ENCODE data around the gene RNF223.

Gene RNF223

GRCh38 chr1:1053682-1054081 lies 20.4 kb downstream of the RNF223 start:
- no peak overlapping the region for H3K27ac ChIP-seq (replicated peaks; ENCODE audit: low read length)
- H3K4me1 ChIP-seq (ENCODE audit: control insufficient read depth in 2 of 2, insufficient read depth in 1 of 2, low read depth in 1 of 2, low read length in 2 of 2) = peaks cover 8 to 10% of the 10 kb centered on the region in 2 donors
- peak overlapping the region; percentile 71 for H3K14ac ChIP-seq (ENCODE audit: low read length)
- H3K79me1 ChIP-seq (ENCODE audit: low read depth, low read length) = peaks cover 9% of the 10 kb centered on the region
- no peak overlapping the region for H2AFZ ChIP-seq (ENCODE audit: low read length)
- no peak overlapping the region for H3K4me3 ChIP-seq (ENCODE audit: low read length in 2 of 2)
- H4K8ac ChIP-seq (ENCODE audit: low read depth, low read length) = no peak overlapping the region
- no peak overlapping the region for H3K4ac ChIP-seq (ENCODE audit: low read length)
- H3K36me3 ChIP-seq (replicated peaks in 1 of 2; ENCODE audit: control insufficient read depth in 2 of 2, insufficient read depth in 2 of 2, low read length in 2 of 2) = peaks cover 41 to 61% of the 10 kb centered on the region in 2 donors
- no peak overlapping the region for H2AK5ac ChIP-seq (ENCODE audit: low read depth, low read length)
- H2BK15ac ChIP-seq (ENCODE audit: low read length) = no peak overlapping the region
- no peak overlapping the region for H2BK120ac ChIP-seq (ENCODE audit: low read depth, low read length)
- peaks cover 0 to 6% (median under 1%) of the 10 kb centered on the region in 3 experiments for H3K27me3 ChIP-seq (ENCODE audit: control insufficient read depth in 3 of 3, insufficient read depth in 3 of 3, low read depth in 1 of 3, low read length in 3 of 3)
- no peak for DNase-seq (ENCODE audit: low spot score)
- peaks cover 0 to 3% of the 10 kb centered on the region in 2 donors for H3K9me3 ChIP-seq (replicated peaks in 1 of 2; ENCODE audit: control insufficient read depth in 2 of 2, insufficient read depth in 1 of 2, low read depth in 1 of 2, low read length in 2 of 2)
- peak overlapping the region; percentile 89 for H3K23ac ChIP-seq (ENCODE audit: low read depth, low read length, poor library complexity)
- H3K4me2 ChIP-seq (ENCODE audit: insufficient read depth, low read length, poor library complexity, severe bottlenecking) = no peak overlapping the region
- no peak overlapping the region for H3K18ac ChIP-seq (ENCODE audit: low read length)
- no peak overlapping the region for H3K9ac ChIP-seq (ENCODE audit: low read depth, low read length, poor library complexity)
- H4K91ac ChIP-seq (ENCODE audit: low read depth, low read length, poor library complexity) = no peak overlapping the region
- H2BK5ac ChIP-seq (ENCODE audit: low read length) = peak overlapping the region; percentile 19
- no CpG with 5 or more reads among the region's 18 CpGs for WGBS, 2 donors (ENCODE audit: extremely low coverage in 2 of 2, insufficient read length in 2 of 2, insufficient replicate concordance in 1 of 2)
- no peak overlapping the region for H2BK12ac ChIP-seq (ENCODE audit: low read length)

GRCh38 chr1:1053022-1053421 lies 21.1 kb downstream of the RNF223 start:
- WGBS, 2 donors (ENCODE audit: extremely low coverage in 2 of 2, insufficient read length in 2 of 2, insufficient replicate concordance in 1 of 2) = no CpG with 5 or more reads among the region's 15 CpGs

GRCh38 chr1:1052003-1052840 lies 21.9 kb downstream of the RNF223 start:
- Histone ChIP-seq H3K4me2 (ENCODE audit: insufficient read depth, low read length, poor library complexity, severe bottlenecking) (no peak overlapping the region), H3K23ac (ENCODE audit: low read depth, low read length, poor library complexity) (peak overlapping the region; percentile 67), H3K79me1 (ENCODE audit: low read depth, low read length) (peaks cover 9% of the 10 kb centered on the region), H3K36me3 (replicated peaks in 1 of 2; ENCODE audit: control insufficient read depth in 2 of 2, insufficient read depth in 2 of 2, low read length in 2 of 2) (peaks cover 43 to 71% of the 10 kb centered on the region in 2 donors), H4K8ac (ENCODE audit: low read depth, low read length) (peak overlapping the region; percentile 48), H2BK5ac (ENCODE audit: low read length) (no peak overlapping the region), H3K18ac (ENCODE audit: low read length) (no peak overlapping the region), H2BK12ac (ENCODE audit: low read length) (no peak overlapping the region), H3K27ac (replicated peaks; ENCODE audit: low read length) (no peak overlapping the region), H4K91ac (ENCODE audit: low read depth, low read length, poor library complexity) (no peak overlapping the region), H3K27me3 (ENCODE audit: control insufficient read depth in 3 of 3, insufficient read depth in 3 of 3, low read depth in 1 of 3, low read length in 3 of 3) (no peaks in the 10 kb centered on the region), H2BK15ac (ENCODE audit: low read length) (no peak overlapping the region), H2AK5ac (ENCODE audit: low read depth, low read length) (no peak overlapping the region), H2AFZ (ENCODE audit: low read length) (no peak overlapping the region), H3K14ac (ENCODE audit: low read length) (no peak overlapping the region), H3K4me1 (ENCODE audit: control insufficient read depth in 2 of 2, insufficient read depth in 1 of 2, low read depth in 1 of 2, low read length in 2 of 2) (peaks cover 0 to 2% of the 10 kb centered on the region in 2 donors), H3K4ac (ENCODE audit: low read length) (no peak overlapping the region), H3K9me3 (replicated peaks in 1 of 2; ENCODE audit: control insufficient read depth in 2 of 2, insufficient read depth in 1 of 2, low read depth in 1 of 2, low read length in 2 of 2) (peaks cover 0 to 3% of the 10 kb centered on the region in 2 donors), H3K4me3 (ENCODE audit: low read length in 2 of 2) (peak overlapping the region in 1 of 2 donors; percentile 68), H2BK120ac (ENCODE audit: low read depth, low read length) (peak overlapping the region; percentile 31), H3K9ac (ENCODE audit: low read depth, low read length, poor library complexity) (peak overlapping the region; percentile 44)
- WGBS, 2 donors (ENCODE audit: extremely low coverage in 2 of 2, insufficient read length in 2 of 2, insufficient replicate concordance in 1 of 2) = no CpG with 5 or more reads among the region's 29 CpGs
- DNase-seq (ENCODE audit: low spot score) = no peak

More at GRCh38 chr1:1053022-1053421, 21.1 kb downstream of the RNF223 start:
- H2BK5ac ChIP-seq (ENCODE audit: low read length) = peak overlapping the region; percentile 19
- H3K79me1 ChIP-seq (ENCODE audit: low read depth, low read length) = peaks cover 9% of the 10 kb centered on the region
- H2BK120ac ChIP-seq (ENCODE audit: low read depth, low read length) = no peak overlapping the region
- peak overlapping the region; percentile 72 for H3K9ac ChIP-seq (ENCODE audit: low read depth, low read length, poor library complexity)
- no peak overlapping the region for H2AK5ac ChIP-seq (ENCODE audit: low read depth, low read length)
- no peak overlapping the region for H3K4ac ChIP-seq (ENCODE audit: low read length)
- peaks cover 0 to 3% of the 10 kb centered on the region in 2 donors for H3K9me3 ChIP-seq (replicated peaks in 1 of 2; ENCODE audit: control insufficient read depth in 2 of 2, insufficient read depth in 1 of 2, low read depth in 1 of 2, low read length in 2 of 2)
- peak overlapping the region; percentile 63 for H3K14ac ChIP-seq (ENCODE audit: low read length)
- no peak overlapping the region for H4K8ac ChIP-seq (ENCODE audit: low read depth, low read length)
- no peak for DNase-seq (ENCODE audit: low spot score)
- H3K36me3 ChIP-seq (replicated peaks in 1 of 2; ENCODE audit: control insufficient read depth in 2 of 2, insufficient read depth in 2 of 2, low read length in 2 of 2) = peaks cover 41 to 63% of the 10 kb centered on the region in 2 donors
- H2BK12ac ChIP-seq (ENCODE audit: low read length) = no peak overlapping the region
- no peak overlapping the region for H2BK15ac ChIP-seq (ENCODE audit: low read length)
- no peak overlapping the region for H3K4me2 ChIP-seq (ENCODE audit: insufficient read depth, low read length, poor library complexity, severe bottlenecking)
- no peak overlapping the region for H3K4me3 ChIP-seq (ENCODE audit: low read length in 2 of 2)
- H3K27ac ChIP-seq (replicated peaks; ENCODE audit: low read length) = no peak overlapping the region
- H4K91ac ChIP-seq (ENCODE audit: low read depth, low read length, poor library complexity) = no peak overlapping the region
- H3K27me3 ChIP-seq (ENCODE audit: control insufficient read depth in 3 of 3, insufficient read depth in 3 of 3, low read depth in 1 of 3, low read length in 3 of 3) = no peaks in the 10 kb centered on the region
- peak overlapping the region; percentile 27 for H3K18ac ChIP-seq (ENCODE audit: low read length)
- H2AFZ ChIP-seq (ENCODE audit: low read length) = no peak overlapping the region
- H3K23ac ChIP-seq (ENCODE audit: low read depth, low read length, poor library complexity) = peak overlapping the region; percentile 17
- H3K4me1 ChIP-seq (ENCODE audit: control insufficient read depth in 2 of 2, insufficient read depth in 1 of 2, low read depth in 1 of 2, low read length in 2 of 2) = peaks cover 1 to 3% of the 10 kb centered on the region in 2 donors

- Histone ChIP-seq H3K36me3 (replicated peaks in 1 of 2; ENCODE audit: control insufficient read depth in 2 of 2, insufficient read depth in 2 of 2, low read length in 2 of 2) (peaks cover 50 to 81% of the 10 kb centered on the region in 2 donors), H3K27ac (replicated peaks; ENCODE audit: low read length) (no peak overlapping the region), H3K18ac (ENCODE audit: low read length) (no peak overlapping the region), H4K91ac (ENCODE audit: low read depth, low read length, poor library complexity) (no peak overlapping the region), H3K4me1 (ENCODE audit: control insufficient read depth in 2 of 2, insufficient read depth in 1 of 2, low read depth in 1 of 2, low read length in 2 of 2) (peaks cover 0 to 2% of the 10 kb centered on the region in 2 donors), H3K14ac (ENCODE audit: low read length) (peak overlapping the region; percentile 56), H2BK12ac (ENCODE audit: low read length) (no peak overlapping the region), H3K4me3 (ENCODE audit: low read length in 2 of 2) (no peak overlapping the region), H2BK15ac (ENCODE audit: low read length) (no peak overlapping the region), H4K8ac (ENCODE audit: low read depth, low read length) (no peak overlapping the region), H2BK5ac (ENCODE audit: low read length) (no peak overlapping the region), H2AFZ (ENCODE audit: low read length) (no peak overlapping the region), H3K27me3 (ENCODE audit: control insufficient read depth in 3 of 3, insufficient read depth in 3 of 3, low read depth in 1 of 3, low read length in 3 of 3) (no peaks in the 10 kb centered on the region), H2BK120ac (ENCODE audit: low read depth, low read length) (no peak overlapping the region), H3K79me1 (ENCODE audit: low read depth, low read length) (peaks cover 9% of the 10 kb centered on the region), H3K9me3 (replicated peaks in 1 of 2; ENCODE audit: control insufficient read depth in 2 of 2, insufficient read depth in 1 of 2, low read depth in 1 of 2, low read length in 2 of 2) (peaks cover 0 to 3% of the 10 kb centered on the region in 2 donors), H2AK5ac (ENCODE audit: low read depth, low read length) (no peak overlapping the region), H3K4me2 (ENCODE audit: insufficient read depth, low read length, poor library complexity, severe bottlenecking) (no peak overlapping the region), H3K23ac (ENCODE audit: low read depth, low read length, poor library complexity) (no peak overlapping the region), H3K9ac (ENCODE audit: low read depth, low read length, poor library complexity) (no peak overlapping the region), H3K4ac (ENCODE audit: low read length) (no peak overlapping the region)
- no CpG with 5 or more reads among the region's 46 CpGs for WGBS, 2 donors (ENCODE audit: extremely low coverage in 2 of 2, insufficient read length in 2 of 2, insufficient replicate concordance in 1 of 2)
- no peak for DNase-seq (ENCODE audit: low spot score)
Measured at GRCh38 chr1:1051127-1051810, 22.8 kb downstream of the RNF223 start.

Measured in neuronal stem cell (in vitro differentiated cells).